Measurements from ENCODE around the gene MYL9.
"Not testable (repeated sequence)": the region's sequence is repeated elsewhere in the genome, so short reads cannot be mapped to it uniquely, and the experiment has no call there.

Gene MYL9

DNA sequence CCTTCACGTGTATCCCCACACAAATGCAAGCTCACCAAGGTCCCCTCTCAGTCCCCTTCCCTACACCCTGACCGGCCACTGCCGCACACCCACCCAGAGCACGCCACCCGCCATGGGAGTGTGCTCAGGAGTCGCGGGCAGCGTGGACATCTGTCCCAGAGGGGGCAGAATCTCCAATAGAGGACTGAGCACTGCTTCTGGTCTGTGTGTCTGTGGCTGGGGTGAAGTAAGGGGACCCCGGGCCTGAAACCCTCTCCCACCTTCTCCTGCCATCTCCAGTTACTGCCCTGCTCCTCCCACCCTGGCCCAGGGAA is 8.3 kb downstream of the MYL9 start:
- H3K27me3 ChIP-seq (replicated peaks; ENCODE audit: control insufficient read depth, insufficient read depth, low read length, poor library complexity, severe bottlenecking), result no peaks in the 10 kb centered on the region
- no peak for DNase-seq
- H3K4me1 ChIP-seq (ENCODE audit: control insufficient read depth, insufficient read depth, low read length, poor library complexity, severe bottlenecking), result no peaks in the 10 kb centered on the region
- no peaks in the 10 kb centered on the region for H3K9me3 ChIP-seq (ENCODE audit: control insufficient read depth, low read length)
- H3K4me3 ChIP-seq (ENCODE audit: insufficient read depth, low read depth, low read length, poor library complexity, severe bottlenecking), result no peak overlapping the region
- no peak overlapping the region for H3K27ac ChIP-seq (ENCODE audit: insufficient read depth, low read length, poor library complexity, severe bottlenecking)
- H3K36me3 ChIP-seq (ENCODE audit: control insufficient read depth, insufficient read depth, low read length), result no peaks in the 10 kb centered on the region

DNA sequence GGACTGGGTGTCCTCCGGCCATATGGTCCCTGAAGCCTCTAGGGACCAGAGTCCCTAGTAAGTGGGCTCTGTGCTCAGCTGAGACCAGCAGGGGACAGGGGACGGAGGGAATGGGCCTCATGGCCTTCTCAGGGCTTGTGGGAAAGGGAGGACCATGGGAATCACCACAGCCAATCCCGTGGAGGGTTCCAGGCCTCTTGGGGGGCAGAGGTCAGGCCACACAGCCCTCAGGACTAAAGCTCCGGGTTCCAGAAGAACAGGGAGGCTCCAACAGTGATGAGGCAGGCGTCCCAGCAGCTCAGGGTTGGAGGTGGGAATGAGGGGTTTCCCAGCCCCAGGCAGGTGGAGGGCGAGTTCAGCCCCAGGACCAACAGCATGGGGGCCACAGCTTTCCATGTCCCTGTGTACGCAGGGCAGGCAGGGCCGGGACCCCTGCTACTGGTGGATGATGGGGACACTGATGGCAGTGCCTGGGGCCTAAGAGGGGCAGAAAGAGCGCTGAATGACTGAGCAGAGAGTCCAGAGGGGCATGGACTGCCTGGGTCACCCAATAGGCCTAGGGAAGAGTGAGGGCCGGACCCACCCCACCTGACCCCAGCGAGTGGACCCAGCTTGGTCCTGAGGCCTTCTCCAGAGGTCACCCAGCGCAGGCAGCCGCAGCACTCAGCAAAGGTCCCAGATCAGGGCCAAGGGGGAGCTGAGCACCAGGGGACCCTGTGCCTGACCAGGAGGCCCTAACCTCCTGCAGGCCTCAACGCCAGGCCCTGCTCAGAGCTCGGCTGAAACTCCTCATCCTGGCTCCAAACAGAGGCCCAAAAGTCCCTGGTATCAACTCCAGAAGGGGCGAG is 8.8 kb downstream of the MYL9 start:
- Histone ChIP-seq H3K4me1 (ENCODE audit: control insufficient read depth, insufficient read depth, low read length, poor library complexity, severe bottlenecking) (no peaks in the 10 kb centered on the region), H3K27ac (ENCODE audit: insufficient read depth, low read length, poor library complexity, severe bottlenecking) (no peak overlapping the region), H3K27me3 (replicated peaks; ENCODE audit: control insufficient read depth, insufficient read depth, low read length, poor library complexity, severe bottlenecking) (no peaks in the 10 kb centered on the region), H3K36me3 (ENCODE audit: control insufficient read depth, insufficient read depth, low read length) (no peaks in the 10 kb centered on the region), H3K9me3 (ENCODE audit: control insufficient read depth, low read length) (no peaks in the 10 kb centered on the region), H3K4me3 (ENCODE audit: insufficient read depth, low read depth, low read length, poor library complexity, severe bottlenecking) (no peak overlapping the region)
- no peak for DNase-seq

DNA sequence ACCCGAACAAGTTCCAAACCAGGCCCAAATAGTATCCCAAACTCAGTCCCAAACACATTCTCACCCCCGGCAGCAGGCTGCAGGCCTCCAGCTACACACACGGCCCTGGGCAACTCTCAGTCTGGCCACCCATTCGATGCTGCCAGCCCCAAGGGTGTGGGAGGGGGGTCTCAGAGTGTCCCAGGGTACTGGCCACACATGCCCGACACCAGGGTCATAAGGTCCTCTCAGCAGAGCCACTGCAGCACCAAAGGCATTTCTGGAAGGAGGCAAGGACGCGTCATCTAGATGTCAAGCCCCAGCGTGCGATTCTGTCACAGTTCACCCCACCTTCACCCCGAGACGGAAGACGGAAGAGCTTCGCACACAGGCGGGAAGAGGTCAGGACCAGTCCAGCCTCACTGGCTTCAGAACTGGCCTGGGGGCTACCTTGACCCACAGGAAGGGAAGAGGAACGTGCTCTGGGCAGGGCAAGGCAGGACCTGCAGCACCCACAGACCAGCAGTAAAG is 9.5 kb downstream of the MYL9 start:
- no peaks in the 10 kb centered on the region for H3K36me3 ChIP-seq (ENCODE audit: control insufficient read depth, insufficient read depth, low read length)
- no peaks in the 10 kb centered on the region for H3K9me3 ChIP-seq (ENCODE audit: control insufficient read depth, low read length)
- H3K4me3 ChIP-seq (ENCODE audit: insufficient read depth, low read depth, low read length, poor library complexity, severe bottlenecking), result no peak overlapping the region
- no peak for DNase-seq
- no peaks in the 10 kb centered on the region for H3K4me1 ChIP-seq (ENCODE audit: control insufficient read depth, insufficient read depth, low read length, poor library complexity, severe bottlenecking)
- no peaks in the 10 kb centered on the region for H3K27me3 ChIP-seq (replicated peaks; ENCODE audit: control insufficient read depth, insufficient read depth, low read length, poor library complexity, severe bottlenecking)
- no peak overlapping the region for H3K27ac ChIP-seq (ENCODE audit: insufficient read depth, low read length, poor library complexity, severe bottlenecking)

DNA sequence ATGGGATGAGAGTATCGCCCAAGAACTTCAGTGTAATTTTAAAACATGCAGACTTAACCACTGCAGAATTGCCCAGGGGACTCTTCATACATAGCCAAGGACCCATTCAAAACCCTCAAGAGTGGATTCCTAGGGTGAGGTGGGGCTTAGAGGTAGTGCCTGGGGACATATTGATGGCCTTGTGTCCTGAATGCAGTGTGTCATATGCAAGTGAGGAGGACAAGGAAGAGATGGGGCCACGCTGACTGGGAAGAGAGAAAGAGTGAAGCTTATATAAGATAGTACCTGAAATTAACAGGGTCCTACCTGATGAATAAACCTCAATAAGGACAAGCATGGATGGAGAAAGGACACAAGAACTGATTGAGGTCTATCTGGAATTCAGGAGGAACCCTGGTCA is 13.9 kb downstream of the MYL9 start:
- no peak overlapping the region for H3K4me3 ChIP-seq (ENCODE audit: insufficient read depth, low read depth, low read length, poor library complexity, severe bottlenecking)
- no peak for DNase-seq
- no peaks in the 10 kb centered on the region for H3K9me3 ChIP-seq (ENCODE audit: control insufficient read depth, low read length)
- H3K27me3 ChIP-seq (replicated peaks; ENCODE audit: control insufficient read depth, insufficient read depth, low read length, poor library complexity, severe bottlenecking), result no peaks in the 10 kb centered on the region
- H3K36me3 ChIP-seq (ENCODE audit: control insufficient read depth, insufficient read depth, low read length), result no peaks in the 10 kb centered on the region
- H3K4me1 ChIP-seq (ENCODE audit: control insufficient read depth, insufficient read depth, low read length, poor library complexity, severe bottlenecking), result peaks cover 5% of the 10 kb centered on the region
- no peak overlapping the region for H3K27ac ChIP-seq (ENCODE audit: insufficient read depth, low read length, poor library complexity, severe bottlenecking)

DNA sequence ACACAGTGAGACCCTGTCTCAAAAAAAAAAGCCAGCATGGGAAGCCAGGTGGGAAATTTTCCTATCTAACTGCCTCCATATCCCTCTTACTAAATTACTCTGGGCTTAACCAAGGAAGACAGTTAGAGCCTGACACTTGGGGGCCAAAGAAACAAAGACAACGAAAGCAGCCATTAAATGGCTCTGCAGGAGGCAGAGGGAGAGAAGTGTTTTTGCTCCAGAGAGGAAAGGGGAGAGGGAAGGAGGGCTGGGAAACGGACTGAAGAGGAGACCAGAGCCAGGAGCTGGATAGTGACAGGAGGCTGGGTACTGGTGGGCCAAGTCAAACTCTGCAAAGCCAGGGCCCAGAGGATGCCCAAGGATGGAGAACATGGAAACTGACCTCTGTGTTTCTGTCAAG is 21.4 kb downstream of the MYL9 start:
- no peak for DNase-seq
- Histone ChIP-seq H3K4me3 (ENCODE audit: insufficient read depth, low read depth, low read length, poor library complexity, severe bottlenecking) (no peak overlapping the region), H3K36me3 (ENCODE audit: control insufficient read depth, insufficient read depth, low read length) (no peaks in the 10 kb centered on the region), H3K4me1 (ENCODE audit: control insufficient read depth, insufficient read depth, low read length, poor library complexity, severe bottlenecking) (no peaks in the 10 kb centered on the region), H3K27me3 (replicated peaks; ENCODE audit: control insufficient read depth, insufficient read depth, low read length, poor library complexity, severe bottlenecking) (no peaks in the 10 kb centered on the region), H3K9me3 (ENCODE audit: control insufficient read depth, low read length) (no peaks in the 10 kb centered on the region), H3K27ac (ENCODE audit: insufficient read depth, low read length, poor library complexity, severe bottlenecking) (no peak overlapping the region)

DNA sequence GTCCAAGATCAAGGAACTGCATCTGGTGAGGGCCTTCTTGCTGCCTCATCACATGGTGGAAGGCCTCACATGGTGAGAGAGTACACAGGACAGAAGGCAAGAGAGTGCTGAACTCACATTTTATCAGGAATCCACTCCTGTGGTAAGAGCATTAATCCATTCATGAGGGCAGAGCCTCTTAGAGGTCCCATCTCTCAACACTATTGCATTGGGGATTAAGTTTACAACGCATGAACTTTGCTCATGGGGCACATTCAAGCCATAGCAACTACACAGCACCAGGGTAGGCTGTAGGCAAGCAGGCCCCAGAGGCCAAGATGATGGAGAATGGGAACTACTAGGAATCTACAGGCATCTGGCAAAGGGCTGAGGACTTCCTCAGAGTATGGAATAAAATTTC is 22.1 kb downstream of the MYL9 start:
- Histone ChIP-seq H3K4me1 (ENCODE audit: control insufficient read depth, insufficient read depth, low read length, poor library complexity, severe bottlenecking) (no peaks in the 10 kb centered on the region), H3K27me3 (replicated peaks; ENCODE audit: control insufficient read depth, insufficient read depth, low read length, poor library complexity, severe bottlenecking) (no peaks in the 10 kb centered on the region), H3K9me3 (ENCODE audit: control insufficient read depth, low read length) (no peaks in the 10 kb centered on the region), H3K4me3 (ENCODE audit: insufficient read depth, low read depth, low read length, poor library complexity, severe bottlenecking) (no peak overlapping the region), H3K27ac (ENCODE audit: insufficient read depth, low read length, poor library complexity, severe bottlenecking) (no peak overlapping the region), H3K36me3 (ENCODE audit: control insufficient read depth, insufficient read depth, low read length) (no peaks in the 10 kb centered on the region)
- DNase-seq, result no peak

DNA sequence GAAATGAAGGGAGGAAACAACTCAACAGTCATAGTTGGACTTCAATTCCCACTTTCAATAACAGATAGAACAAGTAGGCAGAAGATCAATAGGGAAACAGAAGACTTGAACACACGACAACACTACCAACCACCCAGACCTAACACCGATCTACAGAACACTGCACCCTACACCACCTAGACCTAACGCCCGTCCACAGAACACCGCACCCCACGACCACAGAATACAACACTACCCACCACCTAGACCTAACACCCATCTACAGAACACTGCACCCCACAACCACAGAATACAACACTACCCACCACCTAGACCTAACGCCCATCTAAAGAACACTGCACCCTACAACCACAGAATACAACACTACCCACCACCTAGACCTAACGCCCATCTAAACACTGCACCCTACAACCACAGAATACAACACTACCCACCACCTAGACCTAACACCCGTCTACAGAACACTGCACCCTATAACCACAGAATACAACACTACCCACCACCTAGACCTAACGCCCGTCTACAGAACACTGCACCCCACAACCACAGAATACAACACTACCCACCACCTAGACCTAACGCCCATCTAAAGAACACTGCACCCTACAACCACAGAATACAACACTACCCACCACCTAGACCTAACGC is 22.9 kb downstream of the MYL9 start:
- H3K27me3 ChIP-seq (replicated peaks; ENCODE audit: control insufficient read depth, insufficient read depth, low read length, poor library complexity, severe bottlenecking); H3K9me3 ChIP-seq (ENCODE audit: control insufficient read depth, low read length); H3K4me3 ChIP-seq (ENCODE audit: insufficient read depth, low read depth, low read length, poor library complexity, severe bottlenecking); H3K36me3 ChIP-seq (ENCODE audit: control insufficient read depth, insufficient read depth, low read length); DNase-seq; H3K4me1 ChIP-seq (ENCODE audit: control insufficient read depth, insufficient read depth, low read length, poor library complexity, severe bottlenecking); H3K27ac ChIP-seq (ENCODE audit: insufficient read depth, low read length, poor library complexity, severe bottlenecking): not testable (repeated sequence)

DNA sequence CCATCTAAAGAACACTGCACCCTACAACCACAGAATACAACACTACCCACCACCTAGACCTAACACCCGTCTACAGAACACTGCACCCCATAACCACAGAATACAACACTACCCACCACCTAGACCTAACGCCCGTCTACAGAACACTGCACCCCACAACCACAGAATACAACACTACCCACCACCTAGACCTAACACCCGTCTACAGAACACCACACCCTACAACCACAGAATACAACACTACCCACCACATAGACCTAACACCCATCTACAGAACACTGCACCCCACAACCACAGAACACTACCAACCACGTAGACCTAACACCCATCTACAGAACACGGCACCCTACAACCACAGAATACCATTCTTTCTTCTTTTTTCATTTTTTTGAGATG is 23.4 kb downstream of the MYL9 start:
- not testable (repeated sequence) for H3K9me3 ChIP-seq (ENCODE audit: control insufficient read depth, low read length); H3K36me3 ChIP-seq (ENCODE audit: control insufficient read depth, insufficient read depth, low read length); H3K4me3 ChIP-seq (ENCODE audit: insufficient read depth, low read depth, low read length, poor library complexity, severe bottlenecking); H3K27ac ChIP-seq (ENCODE audit: insufficient read depth, low read length, poor library complexity, severe bottlenecking); H3K4me1 ChIP-seq (ENCODE audit: control insufficient read depth, insufficient read depth, low read length, poor library complexity, severe bottlenecking); H3K27me3 ChIP-seq (replicated peaks; ENCODE audit: control insufficient read depth, insufficient read depth, low read length, poor library complexity, severe bottlenecking); DNase-seq

DNA sequence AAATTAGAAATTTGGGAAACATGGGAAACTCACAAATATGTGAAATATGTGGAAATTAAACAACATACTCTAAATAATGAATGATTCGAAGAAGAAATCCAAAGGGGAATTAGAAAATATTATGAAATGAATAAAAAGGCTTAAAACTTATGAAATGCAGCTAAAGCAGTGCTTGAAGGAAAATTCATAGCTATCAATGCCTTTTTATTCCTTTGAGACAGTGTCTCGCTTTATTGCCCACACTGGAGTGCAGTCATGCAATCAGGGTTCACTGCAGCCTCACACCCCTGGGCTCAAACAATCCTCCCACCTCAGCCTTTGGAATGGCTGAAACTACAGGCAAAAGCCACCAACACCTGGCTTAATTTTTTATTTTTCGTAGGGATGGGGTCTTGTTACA is 24.2 kb downstream of the MYL9 start:
- Histone ChIP-seq H3K27ac (ENCODE audit: insufficient read depth, low read length, poor library complexity, severe bottlenecking) (no peak overlapping the region), H3K9me3 (ENCODE audit: control insufficient read depth, low read length) (no peaks in the 10 kb centered on the region), H3K4me3 (ENCODE audit: insufficient read depth, low read depth, low read length, poor library complexity, severe bottlenecking) (no peak overlapping the region), H3K36me3 (ENCODE audit: control insufficient read depth, insufficient read depth, low read length) (no peaks in the 10 kb centered on the region), H3K4me1 (ENCODE audit: control insufficient read depth, insufficient read depth, low read length, poor library complexity, severe bottlenecking) (no peaks in the 10 kb centered on the region), H3K27me3 (replicated peaks; ENCODE audit: control insufficient read depth, insufficient read depth, low read length, poor library complexity, severe bottlenecking) (no peaks in the 10 kb centered on the region)
- no peak for DNase-seq

DNA sequence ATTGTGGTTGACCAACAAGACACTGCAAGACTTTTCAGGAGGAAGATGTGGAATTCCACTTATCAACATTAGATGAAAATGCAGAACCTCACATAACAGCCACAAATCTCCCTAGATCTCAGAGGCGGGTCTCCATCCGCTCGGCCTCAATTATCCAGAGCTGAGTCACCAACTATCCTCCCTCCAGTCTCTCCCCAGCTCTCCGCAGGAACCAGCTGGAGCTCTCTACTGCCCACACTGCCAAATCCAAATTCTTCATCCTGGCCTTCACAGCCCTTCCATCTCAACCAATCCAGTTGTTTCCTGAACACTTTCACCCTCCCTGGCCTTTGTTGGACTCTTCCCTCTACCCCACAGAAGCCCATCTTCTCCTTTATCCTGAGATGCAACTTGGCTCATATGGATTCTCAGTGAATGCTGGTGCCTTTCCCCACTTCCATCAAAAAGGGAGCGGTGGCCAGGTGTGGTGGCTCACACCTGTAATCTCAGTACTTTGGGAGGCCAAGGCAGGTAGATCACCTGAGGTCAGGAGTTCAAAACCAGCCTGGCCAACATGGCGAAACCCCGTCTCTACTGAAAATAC is 28.6 kb downstream of the MYL9 start:
- Histone ChIP-seq H3K36me3 (ENCODE audit: control insufficient read depth, insufficient read depth, low read length) (no peaks in the 10 kb centered on the region), H3K4me3 (ENCODE audit: insufficient read depth, low read depth, low read length, poor library complexity, severe bottlenecking) (no peak overlapping the region), H3K9me3 (ENCODE audit: control insufficient read depth, low read length) (no peaks in the 10 kb centered on the region), H3K27me3 (replicated peaks; ENCODE audit: control insufficient read depth, insufficient read depth, low read length, poor library complexity, severe bottlenecking) (no peaks in the 10 kb centered on the region), H3K4me1 (ENCODE audit: control insufficient read depth, insufficient read depth, low read length, poor library complexity, severe bottlenecking) (peaks cover 11% of the 10 kb centered on the region), H3K27ac (ENCODE audit: insufficient read depth, low read length, poor library complexity, severe bottlenecking) (no peak overlapping the region)
- no peak for DNase-seq

Measured in effector memory CD4-positive, alpha-beta T cell (primary cell).